CD4-positive, CD25-positive, alpha-beta regulatory T cell (primary cell): ENCODE measurements around the gene EPS15. TPM values are rescaled to one million over a fixed set of nuclear protein-coding genes. Genes with fewer than 3 reads are reported as not detected.
"Not testable (repeated sequence)": the region's sequence is repeated elsewhere in the genome, so short reads cannot be mapped to it uniquely, and the experiment has no call there.

Source experiments
- ATAC-seq, 2 donors: fragments of 150-1000 bp; cut with Tn5 transposase; one replicate each; pipeline ENCODE4 v1.10.0; 2021; ENCODE audit warnings: low read depth in 2 of 2, moderate number of reproducible peaks in 2 of 2, moderate library complexity in 1 of 2
- DNase-seq, 3 donors: peaks; one replicate each; pipeline versions ENCODE4 v3.0.0 to v3.0.0-alpha.2; 2012 to 2022; ENCODE audit warnings: mixed read lengths in 1 of 3
- H3K27ac ChIP-seq: one replicate; pipeline ENCODE4 v1.7.0; 2013; ENCODE audit warnings: mild to moderate bottlenecking, low read length; ENCODE audit not compliant: insufficient read depth, poor library complexity, severe bottlenecking
- H3K27me3 ChIP-seq: one replicate; pipeline ENCODE4 v1.7.0; 2013; ENCODE audit warnings: low read length; ENCODE audit not compliant: control insufficient read depth, insufficient read depth
- H3K36me3 ChIP-seq: one replicate; pipeline ENCODE4 v1.7.0; 2013; ENCODE audit warnings: mild to moderate bottlenecking, low read length, moderate library complexity; ENCODE audit not compliant: control insufficient read depth, insufficient read depth
- H3K4me1 ChIP-seq: 2 replicates; pipeline ENCODE4 v1.7.0; 2013; ENCODE audit warnings: mild to moderate bottlenecking, low read length; ENCODE audit not compliant: insufficient read depth, control insufficient read depth, poor library complexity, severe bottlenecking
- H3K4me3 ChIP-seq: one replicate; pipeline ENCODE4 v1.7.0; 2013; ENCODE audit warnings: low read depth, mild to moderate bottlenecking, low read length, moderate library complexity
- H3K9me3 ChIP-seq, 2 experiments: 1 replicate in 1 of 2; 2 replicates in 1 of 2; pipeline ENCODE4 v1.7.0; 2013; ENCODE audit warnings: low read length in 2 of 2, mild to moderate bottlenecking in 1 of 2, moderate library complexity in 1 of 2; ENCODE audit not compliant: control insufficient read depth in 2 of 2
- H3K27ac Mint-ChIP-seq, 3 donors: one replicate each; pipeline ENCODE4 v1.8.0; 2020 to 2022; ENCODE audit warnings: mild to moderate bottlenecking in 3 of 3, mixed read lengths in 3 of 3, moderate library complexity in 2 of 3
- H3K27me3 Mint-ChIP-seq: one replicate; pipeline ENCODE4 v1.8.0; 2022; ENCODE audit warnings: mild to moderate bottlenecking, mixed read lengths
- H3K36me3 Mint-ChIP-seq: one replicate; pipeline ENCODE4 v1.8.0; 2020; ENCODE audit warnings: mixed read lengths
- H3K4me1 Mint-ChIP-seq, 4 donors: one replicate each; pipeline ENCODE4 v1.8.0; 2020 to 2022; ENCODE audit warnings: mixed read lengths in 4 of 4, mild to moderate bottlenecking in 1 of 4
- H3K4me3 Mint-ChIP-seq, 4 donors: one replicate each; pipeline ENCODE4 v1.8.0; 2020 to 2022; ENCODE audit warnings: mild to moderate bottlenecking in 4 of 4, mixed read lengths in 4 of 4, moderate library complexity in 3 of 4
- H3K9me3 Mint-ChIP-seq, 7 donors: one replicate each; pipeline ENCODE4 v1.8.0; 2020 to 2022; ENCODE audit warnings: mixed read lengths in 7 of 7, mild to moderate bottlenecking in 3 of 7, moderate library complexity in 2 of 7
- polyA plus RNA-seq, 4 donors: library from polyadenylated mRNA; unstranded; fragments of 300-500 nt; fragmentation: Illumina TruSeq; gene quantifications; one replicate each; pipeline ENCODE4 v1.2.3, GENCODE V29; 2021
- total RNA-seq: library from RNA; stranded (reverse); gene quantifications from one replicate; pipeline ENCODE4 v1.2.3, GENCODE V29; 2022

EPS15 gene
- total and polyA plus RNA-seq, 5 donors from 2014 or later = 58.5 to 135 (median 83.5) TPM

DNA sequence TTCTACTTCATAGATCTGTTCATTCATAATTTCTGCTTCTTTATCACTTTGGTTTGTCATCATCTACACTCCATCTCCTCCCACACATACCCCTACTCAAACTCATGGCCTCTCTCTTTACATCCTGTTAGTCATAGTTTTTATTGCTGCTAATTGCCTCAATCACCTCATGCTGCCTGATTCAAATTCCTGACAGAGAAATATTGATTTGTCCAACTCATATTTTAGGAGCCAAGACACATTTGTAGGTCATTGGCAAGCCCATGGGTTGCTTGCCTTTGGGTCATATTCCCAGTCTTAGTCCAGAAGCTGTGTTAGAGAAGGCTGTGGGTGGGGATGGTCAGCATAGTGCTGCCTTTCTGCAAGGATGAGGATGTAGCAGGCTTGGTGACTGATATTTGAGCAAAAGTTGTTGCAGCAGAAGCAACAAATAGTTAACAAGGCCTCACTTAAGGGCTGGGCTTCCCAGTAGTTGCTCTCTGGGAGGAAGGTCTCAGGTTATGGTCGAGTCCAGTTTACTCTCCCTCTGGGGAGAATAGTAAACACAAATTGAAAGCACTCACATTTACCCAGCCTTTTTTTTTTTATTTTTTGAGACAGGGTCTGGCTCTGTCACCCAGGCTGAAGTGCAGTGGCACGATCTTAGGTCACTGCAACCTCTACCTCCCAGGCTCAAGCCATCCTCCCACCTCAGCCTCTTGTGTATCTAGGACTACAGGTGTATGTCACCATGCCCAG, 22.4 kb upstream of the EPS15 start:
- no peak overlapping the region for H3K4me3 Mint-ChIP-seq
- H3K27ac Mint-ChIP-seq = no peak overlapping the region
- no peaks in the 10 kb centered on the region for H3K36me3 Mint-ChIP-seq
- H3K27me3 Mint-ChIP-seq = no peaks in the 10 kb centered on the region
- Histone ChIP-seq H3K27me3 (no peaks in the 10 kb centered on the region), H3K4me1 (no peaks in the 10 kb centered on the region), H3K27ac (no peak overlapping the region), H3K4me3 (no peak overlapping the region), H3K36me3 (no peaks in the 10 kb centered on the region), H3K9me3 (no peaks in the 10 kb centered on the region)
- H3K9me3 Mint-ChIP-seq = no peaks in the 10 kb centered on the region
- ATAC-seq (no peak), DNase-seq (peak in 1 of 3 donors; percentile 14)
- peaks cover 0 to 5% (median 4%) of the 10 kb centered on the region in 4 donors for H3K4me1 Mint-ChIP-seq

DNA sequence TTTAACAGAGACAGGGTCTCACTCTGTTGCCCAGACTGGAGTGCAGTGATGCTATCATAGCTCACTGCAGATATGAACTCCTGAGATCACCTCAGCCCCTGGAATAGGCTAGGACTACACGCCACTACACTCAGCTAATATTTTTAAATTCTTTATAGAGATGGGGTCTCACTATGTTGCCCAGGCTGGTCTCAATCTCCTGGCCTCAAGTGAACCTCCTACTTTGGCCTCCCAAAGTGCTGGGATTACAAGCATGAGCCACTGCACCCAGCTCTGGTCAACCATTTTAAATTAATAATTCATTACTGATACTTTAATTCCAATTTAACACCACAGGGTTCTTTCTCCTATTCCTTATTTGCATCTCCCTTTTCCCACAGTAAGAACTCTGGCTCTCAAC, 18.5 kb upstream of the EPS15 start:
- Mint-ChIP-seq H3K27me3 (no peaks in the 10 kb centered on the region), H3K27ac (no peak overlapping the region), H3K4me3 (no peak overlapping the region), H3K36me3 (no peaks in the 10 kb centered on the region), H3K9me3 (no peaks in the 10 kb centered on the region), H3K4me1 (peaks cover 9 to 16% (median 9%) of the 10 kb centered on the region in 4 donors)
- Histone ChIP-seq H3K4me1 (peaks cover 11% of the 10 kb centered on the region), H3K27me3 (no peaks in the 10 kb centered on the region), H3K4me3 (no peak overlapping the region), H3K36me3 (no peaks in the 10 kb centered on the region), H3K9me3 (no peaks in the 10 kb centered on the region), H3K27ac (no peak overlapping the region)
- DNase-seq (no peak), ATAC-seq (no peak)

DNA sequence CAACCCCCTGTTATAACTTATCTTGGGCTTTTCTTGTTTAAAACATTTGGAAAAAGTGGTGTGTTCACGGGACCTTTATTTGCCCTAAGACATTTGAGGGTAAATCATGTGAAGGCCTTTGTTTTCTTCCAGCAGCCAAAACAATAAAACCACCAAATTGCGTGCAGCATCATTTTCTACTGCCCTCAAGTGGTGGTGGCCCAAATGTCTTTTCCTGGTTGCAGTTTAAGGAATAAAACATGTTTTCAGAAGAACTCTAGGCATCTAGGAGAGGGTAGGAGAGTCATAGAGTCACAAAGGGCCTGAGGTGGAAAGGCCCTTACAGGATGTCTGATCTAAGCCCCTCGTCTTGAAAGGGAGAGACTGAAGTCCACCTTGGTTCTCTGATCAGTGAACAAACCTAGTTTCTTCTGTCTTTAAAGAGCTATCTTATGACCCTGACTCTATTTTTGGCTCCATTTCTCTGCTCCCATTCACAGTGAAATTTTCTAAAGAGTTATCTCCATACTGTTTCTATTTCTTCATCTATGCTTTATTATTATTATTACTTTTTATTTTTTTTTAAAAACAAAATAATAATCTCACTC, 16.0 kb upstream of the EPS15 start:
- H3K27ac ChIP-seq = no peak overlapping the region
- DNase-seq = peak; percentile 20 to 58 (median 43)
- no peaks in the 10 kb centered on the region for H3K9me3 ChIP-seq
- peak overlapping the region; percentile 72 to 85 (median 74) for H3K27ac Mint-ChIP-seq
- H3K27me3 Mint-ChIP-seq = no peaks in the 10 kb centered on the region
- peaks cover 11% of the 10 kb centered on the region for H3K4me1 ChIP-seq
- H3K36me3 ChIP-seq = no peaks in the 10 kb centered on the region
- no peaks in the 10 kb centered on the region for H3K27me3 ChIP-seq
- no peak overlapping the region for H3K4me3 ChIP-seq
- H3K4me1 Mint-ChIP-seq = peaks cover 6 to 16% (median 9%) of the 10 kb centered on the region in 4 donors
- H3K9me3 Mint-ChIP-seq = no peaks in the 10 kb centered on the region
- ATAC-seq = peak in 1 of 2 donors; percentile 31
- H3K36me3 Mint-ChIP-seq = no peaks in the 10 kb centered on the region
- peak overlapping the region in 1 of 4 donors; percentile 35 for H3K4me3 Mint-ChIP-seq

DNA sequence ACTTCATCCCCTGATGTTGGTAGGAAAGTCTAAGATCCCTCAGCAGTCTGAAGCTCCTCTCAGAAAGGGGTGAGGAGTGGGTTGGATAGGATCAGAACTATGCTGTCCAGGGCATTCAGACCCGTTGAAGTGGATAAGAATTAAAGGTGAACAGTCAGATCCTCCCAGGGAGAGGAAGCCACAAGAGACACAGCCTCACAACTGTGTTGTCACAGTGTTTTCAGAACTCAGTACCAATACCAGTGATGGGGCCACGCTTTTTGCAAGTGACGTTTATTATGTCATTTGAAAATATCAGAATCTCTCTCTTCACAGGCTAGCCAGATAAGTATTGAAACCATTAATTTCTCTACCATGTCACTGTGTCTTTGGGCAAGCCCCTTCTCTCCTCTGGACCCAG, 15.4 kb upstream of the EPS15 start:
- Histone ChIP-seq H3K36me3 (no peaks in the 10 kb centered on the region), H3K27ac (no peak overlapping the region), H3K4me1 (peaks cover 11% of the 10 kb centered on the region), H3K9me3 (no peaks in the 10 kb centered on the region), H3K4me3 (no peak overlapping the region), H3K27me3 (no peaks in the 10 kb centered on the region)
- Mint-ChIP-seq H3K4me1 (peaks cover 6 to 16% (median 9%) of the 10 kb centered on the region in 4 donors), H3K36me3 (no peaks in the 10 kb centered on the region), H3K27me3 (no peaks in the 10 kb centered on the region), H3K27ac (peak overlapping the region; percentile 72 to 85 (median 74)), H3K4me3 (no peak overlapping the region), H3K9me3 (no peaks in the 10 kb centered on the region)
- ATAC-seq (no peak), DNase-seq (peak in 1 of 3 donors; percentile 25)

DNA sequence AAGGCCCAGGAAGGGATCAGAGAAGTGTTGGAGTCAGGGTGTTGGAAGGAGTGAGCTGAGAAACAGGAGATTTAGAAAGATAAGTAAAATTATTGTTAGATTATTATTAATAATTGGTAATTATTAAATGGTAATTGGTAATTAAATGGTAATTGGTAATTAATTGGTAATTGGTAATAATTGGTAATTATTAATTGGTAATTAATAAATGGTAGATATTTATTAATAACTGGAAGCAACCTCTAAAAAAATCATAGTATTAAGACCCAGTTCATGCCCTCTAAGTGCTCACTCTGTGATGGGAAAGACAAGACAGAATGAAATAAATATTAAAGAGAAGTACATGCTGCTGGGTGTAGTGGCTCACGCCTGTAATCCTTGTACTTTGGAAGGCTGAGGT, 13.8 kb upstream of the EPS15 start:
- Mint-ChIP-seq H3K27ac (no peak overlapping the region), H3K27me3 (no peaks in the 10 kb centered on the region), H3K9me3 (no peaks in the 10 kb centered on the region), H3K4me3 (no peak overlapping the region), H3K36me3 (no peaks in the 10 kb centered on the region), H3K4me1 (peaks cover 5 to 11% (median 7%) of the 10 kb centered on the region in 4 donors)
- Histone ChIP-seq H3K27ac (no peak overlapping the region), H3K27me3 (no peaks in the 10 kb centered on the region), H3K36me3 (no peaks in the 10 kb centered on the region), H3K4me1 (peaks cover 11% of the 10 kb centered on the region), H3K9me3 (no peaks in the 10 kb centered on the region), H3K4me3 (no peak overlapping the region)
- ATAC-seq (no peak), DNase-seq (no peak)

DNA sequence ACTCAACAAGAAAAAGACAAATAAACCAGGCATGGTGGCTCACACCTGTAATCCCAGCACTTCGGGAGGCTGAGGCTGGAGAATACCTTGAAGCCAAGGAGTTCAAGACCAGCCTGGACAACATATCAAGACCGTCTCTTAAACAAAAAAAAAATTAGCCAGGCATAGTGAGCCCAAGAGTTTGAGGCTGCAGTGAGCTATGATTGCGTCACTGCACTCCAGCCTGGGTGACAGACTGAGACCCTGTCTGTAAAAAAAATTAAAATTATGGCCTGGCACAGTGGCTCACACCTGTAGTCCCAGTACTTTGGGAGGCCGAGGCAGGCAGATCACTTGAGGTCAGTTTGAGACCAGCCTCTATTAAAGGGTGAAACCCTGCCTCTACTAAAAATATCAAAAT, 11.4 kb upstream of the EPS15 start:
- not testable (repeated sequence) for H3K27ac ChIP-seq, H3K9me3 Mint-ChIP-seq, H3K36me3 ChIP-seq, H3K4me3 Mint-ChIP-seq, ATAC-seq, H3K27ac Mint-ChIP-seq, H3K9me3 ChIP-seq, H3K4me3 ChIP-seq, H3K27me3 Mint-ChIP-seq, H3K27me3 ChIP-seq, H3K36me3 Mint-ChIP-seq, DNase-seq
- peaks cover 11% of the 10 kb centered on the region for H3K4me1 ChIP-seq
- peaks cover 5 to 15% (median 7%) of the 10 kb centered on the region in 4 donors for H3K4me1 Mint-ChIP-seq

DNA sequence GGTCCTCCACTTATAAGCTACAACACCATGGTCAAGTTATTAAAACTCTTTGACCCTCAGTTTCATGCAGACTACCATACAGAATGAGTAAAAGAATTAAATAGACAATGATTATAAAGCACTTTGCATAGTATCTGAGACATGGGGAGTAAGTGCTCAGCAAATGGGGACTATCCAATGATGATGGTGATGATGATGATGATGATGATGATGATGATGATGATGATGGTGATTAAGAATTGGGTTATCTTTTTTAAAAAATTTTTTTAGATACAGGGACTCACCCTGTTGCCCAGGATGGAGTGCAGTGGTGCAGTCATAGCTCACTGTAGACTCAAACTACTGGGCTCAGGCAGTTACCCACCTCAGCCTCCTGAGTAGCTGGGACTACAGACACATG, 8.1 kb upstream of the EPS15 start:
- H3K4me1 ChIP-seq = no peaks in the 10 kb centered on the region
- no peaks in the 10 kb centered on the region for H3K36me3 Mint-ChIP-seq
- DNase-seq (no peak), ATAC-seq (no peak)
- H3K27ac Mint-ChIP-seq = no peak overlapping the region
- H3K4me3 ChIP-seq = no peak overlapping the region
- H3K36me3 ChIP-seq = no peaks in the 10 kb centered on the region
- H3K4me3 Mint-ChIP-seq = no peak overlapping the region
- no peaks in the 10 kb centered on the region for H3K9me3 Mint-ChIP-seq
- H3K4me1 Mint-ChIP-seq = peaks cover 0 to 4% (median 0%) of the 10 kb centered on the region in 4 donors
- no peaks in the 10 kb centered on the region for H3K27me3 Mint-ChIP-seq
- no peaks in the 10 kb centered on the region for H3K27me3 ChIP-seq
- no peaks in the 10 kb centered on the region for H3K9me3 ChIP-seq
- no peak overlapping the region for H3K27ac ChIP-seq

DNA sequence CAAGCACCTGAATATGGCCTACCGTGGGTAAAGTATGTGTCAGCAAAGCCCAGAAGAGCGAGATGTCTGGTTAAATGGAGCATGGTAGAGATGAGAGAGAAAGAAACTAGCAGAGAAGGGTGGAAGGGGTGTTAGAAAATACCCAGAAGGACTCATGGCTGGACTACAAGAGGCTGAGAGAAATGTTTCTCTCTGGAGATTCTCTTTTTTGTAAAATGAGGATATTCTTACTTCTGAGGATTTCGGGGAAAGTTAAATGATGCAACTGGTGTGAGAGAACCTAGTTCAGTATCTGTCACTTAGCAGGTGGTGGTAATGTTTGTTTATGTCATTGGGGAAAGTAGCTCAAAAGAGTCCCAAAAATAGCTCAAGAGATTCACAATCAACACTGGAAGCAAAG, 7.2 kb upstream of the EPS15 start:
- H3K4me3 ChIP-seq = no peak overlapping the region
- H3K27me3 ChIP-seq = no peaks in the 10 kb centered on the region
- DNase-seq (no peak), ATAC-seq (no peak)
- peak overlapping the region in 2 of 3 donors; percentile 4 to 86 for H3K27ac Mint-ChIP-seq
- H3K9me3 ChIP-seq = no peaks in the 10 kb centered on the region
- no peaks in the 10 kb centered on the region for H3K27me3 Mint-ChIP-seq
- H3K36me3 Mint-ChIP-seq = no peaks in the 10 kb centered on the region
- peaks cover under 1 to 5% (median under 1%) of the 10 kb centered on the region in 4 donors for H3K4me1 Mint-ChIP-seq
- no peaks in the 10 kb centered on the region for H3K36me3 ChIP-seq
- no peak overlapping the region for H3K27ac ChIP-seq
- H3K4me3 Mint-ChIP-seq = no peak overlapping the region
- H3K4me1 ChIP-seq = peaks cover under 1% of the 10 kb centered on the region
- H3K9me3 Mint-ChIP-seq = no peaks in the 10 kb centered on the region
